HG02588 (cell line): ENCODE measurements around the gene FAM13A.

Experiments
- ATAC-seq: cut with Tn5 transposase; IDR thresholded peaks from one replicate; pipeline ENCODE4 v1.9.1; 2021; ENCODE audit warnings: mild to moderate bottlenecking, moderate library complexity; ENCODE audit not compliant: unreplicated experiment

The FAM13A gene

DNA sequence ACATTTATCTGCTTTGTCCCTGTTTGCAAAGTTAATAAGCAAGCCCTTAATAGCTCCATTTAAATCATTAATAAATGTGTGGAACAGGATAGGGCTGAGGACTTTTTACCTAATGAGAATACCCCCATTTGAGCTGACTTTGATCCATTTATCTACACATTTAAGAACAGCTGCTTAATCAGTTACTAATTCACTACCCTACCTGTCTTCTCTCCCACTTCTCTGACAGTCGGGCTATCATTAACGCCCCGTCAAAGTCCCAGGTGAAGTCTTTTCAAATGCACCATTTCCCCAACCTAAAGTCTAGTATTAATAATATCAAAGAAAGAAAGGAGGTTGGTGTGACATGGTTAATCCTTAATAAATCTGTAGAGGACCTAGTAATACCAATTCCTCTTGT lies 302.2 kb downstream of the FAM13A start:
- no peak for ATAC-seq

DNA sequence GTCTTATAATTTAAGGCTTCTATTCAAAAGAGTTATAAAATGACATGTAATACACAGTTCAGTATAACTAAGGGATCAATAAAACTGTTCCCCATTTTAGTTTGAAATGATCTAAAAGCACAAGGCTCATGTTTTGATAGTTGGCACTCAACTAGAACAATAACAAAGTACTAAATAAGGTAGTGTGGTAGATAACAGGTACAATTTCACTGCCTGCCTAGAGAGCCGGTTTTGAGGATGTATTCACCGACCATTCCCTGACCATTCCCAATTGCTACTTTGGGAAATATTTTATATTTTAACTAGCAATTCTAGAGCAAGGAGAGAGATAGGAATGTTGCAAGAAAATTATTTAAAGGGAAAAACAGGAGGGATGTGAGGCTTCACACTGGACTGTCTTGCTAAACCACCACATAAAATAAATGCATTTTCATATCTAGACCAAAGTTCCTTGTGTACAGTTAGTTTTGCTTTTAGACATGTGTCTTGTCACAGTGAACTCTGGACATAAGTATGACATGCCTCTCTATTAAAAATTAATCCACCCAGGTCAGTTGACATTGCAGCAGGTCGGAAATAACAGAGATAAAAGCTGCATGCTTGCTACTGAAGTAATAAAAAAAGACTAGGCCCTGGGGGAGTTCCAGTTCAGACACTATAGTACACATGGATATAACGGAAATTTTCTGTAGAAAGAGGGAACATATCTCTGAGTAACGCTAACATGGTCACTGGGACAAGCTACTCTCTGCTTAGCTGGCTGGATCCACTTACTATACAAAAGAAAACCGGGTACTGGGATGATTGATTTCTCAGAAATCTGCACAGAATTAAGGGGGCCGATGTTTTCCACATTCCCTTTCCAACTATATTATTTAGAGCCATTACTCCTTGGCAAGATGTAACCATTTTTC lies 303.1 kb downstream of the FAM13A start:
- ATAC-seq, result no peak

DNA sequence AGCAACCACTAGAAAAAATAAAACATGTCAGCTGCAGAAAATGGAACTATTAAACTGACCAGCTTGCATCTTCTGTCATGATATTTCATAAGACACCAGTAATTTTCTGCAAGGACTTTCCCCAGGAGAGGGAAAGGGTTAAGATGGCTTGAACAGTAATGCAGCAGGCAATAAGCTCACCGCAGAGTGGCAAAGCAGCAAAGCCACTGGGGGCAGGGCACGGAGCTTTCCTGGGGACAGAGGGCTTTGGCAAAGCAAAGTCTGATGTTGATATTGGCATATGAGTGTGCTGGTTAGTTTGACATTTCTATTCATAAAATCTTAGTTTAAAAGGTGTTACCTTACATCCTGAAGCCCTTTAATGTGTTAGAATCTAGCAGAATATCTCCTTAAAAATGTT lies 304.2 kb downstream of the FAM13A start:
- no peak for ATAC-seq

DNA sequence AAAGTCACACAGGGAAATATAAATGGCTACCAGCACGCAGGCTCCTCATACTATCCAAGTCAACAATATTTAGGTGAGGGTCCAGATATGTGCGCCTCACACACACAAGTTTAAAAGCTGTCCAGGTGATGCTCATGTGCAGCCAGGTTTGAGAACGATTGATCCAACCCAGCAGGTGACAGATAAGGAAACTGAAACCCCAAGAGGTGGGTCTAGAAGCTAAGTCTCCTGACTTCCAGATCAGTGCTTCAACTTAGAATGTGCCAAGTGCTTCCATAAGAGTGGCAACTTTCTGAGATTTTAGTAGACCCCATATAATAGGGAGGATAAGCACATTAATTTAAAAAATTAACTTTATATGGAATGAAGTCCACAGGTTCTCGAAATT lies 304.9 kb downstream of the FAM13A start:
- no peak for ATAC-seq

DNA sequence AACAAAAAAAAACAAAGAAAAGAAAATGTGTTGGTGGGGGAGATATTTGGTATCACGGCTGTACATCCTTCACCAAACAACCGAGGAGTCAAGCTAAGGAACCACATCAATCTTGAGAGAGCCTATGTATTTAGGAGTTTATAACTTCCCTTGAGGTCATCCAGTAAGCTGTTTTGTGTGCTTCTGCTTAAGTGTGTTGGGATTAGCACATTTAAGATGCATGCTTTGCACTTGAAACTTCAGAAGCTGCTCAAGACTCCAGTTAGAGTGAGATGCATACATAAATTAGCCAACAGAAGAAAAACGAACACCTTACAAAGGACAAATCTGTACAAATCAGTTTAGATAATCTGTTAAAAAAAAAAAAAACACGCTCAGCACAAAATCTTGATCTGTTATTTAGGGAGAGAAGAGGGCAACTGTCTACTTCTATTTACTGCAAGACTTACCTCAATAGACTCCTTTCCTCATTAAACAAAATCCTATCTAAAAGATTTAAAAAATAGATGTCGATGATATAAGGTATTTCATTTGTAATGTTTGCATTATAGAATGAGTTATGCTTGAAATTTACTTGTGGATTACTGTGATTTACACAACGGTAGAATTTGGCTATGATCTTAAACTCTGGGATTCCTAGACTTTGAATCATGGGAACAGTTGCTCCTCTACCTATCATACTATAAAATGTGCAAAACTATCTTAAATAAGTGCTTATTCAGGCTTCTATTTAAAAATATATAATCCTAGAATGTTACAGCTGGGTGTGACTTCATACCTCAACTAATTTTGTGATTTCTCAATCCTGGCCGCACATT lies 305.5 kb downstream of the FAM13A start:
- no peak for ATAC-seq

DNA sequence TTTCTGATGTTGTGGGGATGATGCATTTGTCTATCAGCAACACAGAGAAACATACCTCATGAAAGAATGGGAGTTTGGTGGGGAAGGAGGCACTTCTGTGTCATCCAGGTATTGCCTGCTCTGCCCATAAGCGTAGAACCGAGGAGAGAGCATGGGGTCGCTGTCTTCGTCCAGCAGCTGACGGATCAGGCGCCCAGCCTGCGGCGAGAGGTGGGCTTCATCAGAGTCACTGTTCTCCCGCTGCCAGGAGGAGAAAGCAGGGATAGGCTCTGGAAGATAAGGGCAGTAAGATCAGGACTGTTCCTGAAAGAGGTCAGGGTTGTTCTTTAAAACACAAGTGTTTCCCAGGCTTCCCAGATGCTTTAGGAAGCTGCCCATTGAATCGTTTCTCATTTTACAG lies 306.6 kb downstream of the FAM13A start:
- no peak for ATAC-seq

DNA sequence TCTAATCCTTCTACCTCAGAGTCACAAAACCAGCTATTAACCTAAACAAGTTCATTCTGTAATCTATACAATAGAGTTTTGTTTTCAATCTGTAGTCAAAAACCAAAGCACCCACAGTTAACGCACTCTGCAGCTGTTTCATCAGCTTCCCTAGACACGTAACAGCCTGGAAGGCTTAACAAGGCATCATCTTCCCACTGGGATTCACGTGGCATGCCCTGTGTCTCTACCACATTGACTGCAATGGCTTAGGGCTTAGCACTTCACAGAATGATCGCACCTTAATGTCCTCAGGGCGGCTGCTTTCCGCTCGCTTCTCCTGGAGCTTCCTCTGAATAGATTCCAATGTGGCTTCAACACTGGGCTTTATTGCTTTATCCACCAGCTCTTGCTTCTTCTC lies 309.6 kb downstream of the FAM13A start:
- no peak for ATAC-seq

DNA sequence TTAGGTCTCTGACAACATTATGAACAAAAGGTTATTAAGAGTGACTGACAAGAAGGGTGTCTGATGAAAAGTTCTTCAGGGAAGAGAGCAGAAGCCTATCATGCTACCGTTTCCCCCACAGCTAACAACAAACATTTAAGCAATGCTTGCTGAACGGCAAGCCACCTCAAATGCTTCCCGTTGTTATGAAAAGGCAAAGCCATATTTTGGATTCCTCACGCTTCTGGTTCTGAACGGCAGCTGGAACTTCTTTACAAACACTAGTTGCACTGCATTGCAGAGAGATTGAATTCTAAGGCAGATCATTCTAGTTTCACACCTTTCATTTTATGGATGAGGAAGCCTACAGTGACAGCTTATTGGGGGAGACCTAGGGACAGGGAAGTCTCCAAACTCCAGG lies 310.8 kb downstream of the FAM13A start:
- no peak for ATAC-seq

DNA sequence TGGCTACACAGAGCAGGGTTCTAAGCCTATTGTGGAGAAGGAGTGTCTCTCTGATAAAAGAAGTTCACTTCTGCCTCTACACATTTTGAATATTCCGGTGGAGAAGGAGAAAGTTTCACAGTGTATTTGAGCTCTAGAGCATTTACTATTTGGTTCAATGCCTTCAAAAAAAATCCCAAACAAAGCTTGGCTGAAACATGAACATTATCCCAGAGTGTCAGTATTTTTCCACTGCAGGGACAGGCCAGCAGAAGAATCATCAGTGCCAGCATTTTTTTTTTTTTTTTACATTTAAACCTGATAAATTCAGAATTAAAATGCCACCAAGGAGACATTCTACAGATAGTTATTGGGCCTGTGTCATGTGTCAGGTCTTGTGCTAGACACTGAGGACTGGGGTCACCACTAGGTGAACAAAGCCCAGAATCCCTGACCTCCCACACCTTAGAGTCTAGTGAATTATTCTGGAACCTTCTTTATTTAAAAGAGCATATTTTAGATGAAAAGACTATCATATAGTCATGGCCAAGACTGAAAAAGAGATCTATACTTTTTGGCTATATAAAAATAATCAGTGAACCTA lies 311.3 kb downstream of the FAM13A start:
- ATAC-seq, result no peak

DNA sequence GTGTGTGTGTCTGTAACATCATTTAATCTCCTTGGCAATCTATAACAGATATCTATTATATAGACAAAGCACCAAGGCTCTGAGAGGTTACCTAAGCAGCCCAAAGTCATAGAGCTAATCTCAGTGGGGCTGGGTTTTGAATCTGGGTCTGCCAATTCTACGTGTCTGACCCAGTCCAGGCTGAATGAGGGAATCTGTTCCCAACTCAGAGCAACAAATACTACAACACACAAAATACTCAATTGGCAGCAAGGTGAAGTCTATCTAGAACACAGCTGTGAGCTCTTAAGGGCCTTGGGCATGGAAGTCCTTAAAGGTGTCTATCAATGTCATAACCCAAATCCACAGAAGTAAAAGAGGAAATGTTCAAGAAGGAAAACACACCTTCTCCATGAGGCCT lies 311.8 kb downstream of the FAM13A start:
- no peak for ATAC-seq

DNA sequence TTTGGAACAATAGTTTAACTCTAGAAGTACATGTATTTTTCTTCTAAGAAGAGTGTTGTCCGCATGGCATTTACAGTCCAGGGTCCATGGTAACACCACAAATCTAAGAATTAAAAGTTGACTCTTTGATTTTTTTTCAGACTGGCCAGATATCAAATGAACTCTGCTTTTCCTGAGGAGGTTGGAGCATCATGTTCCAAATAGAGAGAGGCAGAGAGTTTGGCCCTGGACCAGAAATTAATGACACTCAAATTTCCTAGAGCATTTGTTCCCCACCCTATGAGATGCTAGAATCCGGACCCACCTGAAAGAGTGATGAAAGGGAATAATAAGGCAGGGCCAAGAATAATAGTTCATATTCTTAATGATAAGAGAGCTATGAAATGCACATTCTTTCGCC lies 312.4 kb downstream of the FAM13A start:
- ATAC-seq, result no peak

DNA sequence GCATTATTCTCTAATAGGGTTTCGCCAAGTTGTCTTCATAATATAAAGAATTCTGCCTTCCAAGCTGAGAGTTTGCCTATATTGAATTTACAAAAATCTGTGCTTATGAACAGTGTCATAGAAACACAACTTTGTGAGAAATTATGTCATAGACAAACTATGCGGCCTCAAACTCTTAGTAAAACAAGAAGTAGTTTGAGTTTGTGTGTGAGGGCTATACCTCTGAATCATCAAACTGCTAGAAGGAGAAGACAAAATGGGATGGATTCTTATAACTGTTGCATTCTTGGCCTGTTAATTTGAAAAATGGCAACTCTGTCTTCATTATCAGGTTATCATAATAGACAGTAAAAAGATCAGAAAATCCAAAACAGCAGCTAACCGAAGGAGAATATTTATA lies 313.3 kb downstream of the FAM13A start:
- no peak for ATAC-seq

DNA sequence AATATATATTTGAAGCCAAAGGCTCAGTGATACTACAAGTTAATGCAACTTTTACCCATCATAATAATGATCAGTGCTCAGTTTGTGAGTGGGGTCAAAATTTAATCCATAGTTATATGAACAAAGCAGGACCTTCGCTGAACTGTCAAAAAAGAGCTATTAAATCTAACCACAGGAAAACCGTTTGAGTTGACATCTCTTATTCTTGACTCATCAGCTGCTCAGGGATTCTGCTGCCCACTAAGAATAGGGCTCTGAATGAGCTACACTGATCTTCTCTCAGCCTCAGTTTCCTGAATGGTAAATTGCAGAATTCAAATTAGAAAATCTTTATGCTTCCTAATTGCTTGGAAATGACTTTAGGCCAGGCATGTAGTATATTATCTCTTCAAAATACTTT lies 314.4 kb downstream of the FAM13A start:
- ATAC-seq, result no peak

DNA sequence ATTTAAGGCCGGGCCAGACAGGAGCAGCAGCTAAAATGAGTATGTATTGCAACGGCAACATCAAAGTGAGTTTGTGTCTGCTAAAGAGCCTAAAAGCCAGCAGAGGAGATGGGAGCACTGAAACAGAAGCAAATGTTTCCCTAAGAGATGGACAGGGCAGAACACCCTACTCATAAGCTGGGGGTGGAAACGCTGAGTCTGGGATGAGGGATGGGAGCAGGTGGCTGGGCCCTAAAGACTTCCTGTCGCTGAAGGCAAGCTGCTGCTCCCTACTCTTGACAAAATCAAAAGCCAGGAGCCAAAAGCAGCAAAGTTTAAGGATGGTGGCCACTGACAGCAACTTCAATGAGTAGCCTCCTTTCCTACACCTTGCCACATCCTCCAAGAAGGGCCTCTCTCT lies 318.8 kb downstream of the FAM13A start:
- ATAC-seq, result no peak

DNA sequence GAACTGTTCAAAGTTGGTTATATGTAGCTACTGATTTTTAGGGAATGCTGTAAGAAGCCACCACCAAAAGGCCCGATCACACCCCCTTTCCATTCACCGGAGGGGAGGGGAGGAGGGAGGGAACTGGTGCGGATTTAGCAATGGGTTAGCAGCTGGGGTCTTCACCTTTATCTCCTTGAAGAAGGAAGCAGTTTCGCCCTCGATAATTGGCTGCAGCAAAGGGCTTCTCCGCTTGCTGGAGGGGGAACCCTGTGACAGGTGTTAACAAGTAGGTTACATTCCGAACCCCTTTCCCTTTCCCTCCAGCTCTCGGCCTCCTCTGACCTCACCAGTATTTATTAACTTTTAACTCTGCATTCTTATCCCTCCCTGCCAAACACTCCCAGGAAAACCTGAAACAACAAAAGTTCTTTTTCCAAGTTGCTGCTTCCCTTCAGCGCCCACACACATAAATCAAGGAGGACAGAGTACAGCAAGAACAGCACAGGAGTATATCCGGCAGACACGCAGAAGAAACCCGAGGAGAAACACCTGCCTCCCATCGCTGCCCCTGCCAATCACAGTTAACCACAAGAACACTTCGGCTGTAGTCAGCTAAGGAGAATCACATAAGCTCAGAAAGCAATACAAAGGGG lies 319.6 kb downstream of the FAM13A start:
- ATAC-seq, result peak; percentile 68

DNA sequence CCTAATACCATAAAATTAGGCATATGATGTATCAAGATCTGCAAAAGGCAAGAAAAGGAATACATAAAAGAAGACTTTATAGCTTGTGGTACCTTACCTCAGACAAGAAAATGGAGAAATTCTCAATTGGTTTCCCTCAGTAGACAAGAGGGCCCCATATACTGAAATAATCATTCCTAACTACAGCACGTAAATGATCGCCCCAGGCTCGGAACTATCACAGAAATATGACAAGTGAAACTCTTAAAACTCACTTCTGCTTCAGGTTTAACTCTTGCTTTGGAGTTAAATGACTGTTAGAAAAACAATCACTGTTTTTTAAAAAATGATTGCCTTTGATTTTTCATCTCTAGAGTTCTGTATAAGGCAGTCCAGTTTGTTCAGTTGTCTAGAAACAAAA lies 320.7 kb downstream of the FAM13A start:
- no peak for ATAC-seq

DNA sequence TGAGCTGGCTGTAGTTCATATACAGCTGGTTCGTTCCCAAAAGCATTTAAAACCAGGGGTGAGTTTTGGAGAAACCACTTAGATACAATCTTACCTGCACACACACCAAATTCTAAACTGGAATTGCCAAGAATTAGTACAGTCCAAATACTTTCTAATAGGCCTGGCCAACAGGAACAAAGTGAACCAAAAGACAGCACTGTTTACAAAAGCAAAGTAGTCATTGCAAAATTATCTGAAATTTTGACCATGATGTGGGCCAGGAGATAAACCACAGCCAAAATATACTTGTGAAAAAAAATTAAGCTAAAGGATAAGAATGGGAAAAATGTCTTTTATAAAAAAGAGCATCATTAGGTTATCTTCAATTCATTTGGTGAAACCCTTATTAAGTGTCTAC lies 321.4 kb downstream of the FAM13A start:
- ATAC-seq, result no peak

DNA sequence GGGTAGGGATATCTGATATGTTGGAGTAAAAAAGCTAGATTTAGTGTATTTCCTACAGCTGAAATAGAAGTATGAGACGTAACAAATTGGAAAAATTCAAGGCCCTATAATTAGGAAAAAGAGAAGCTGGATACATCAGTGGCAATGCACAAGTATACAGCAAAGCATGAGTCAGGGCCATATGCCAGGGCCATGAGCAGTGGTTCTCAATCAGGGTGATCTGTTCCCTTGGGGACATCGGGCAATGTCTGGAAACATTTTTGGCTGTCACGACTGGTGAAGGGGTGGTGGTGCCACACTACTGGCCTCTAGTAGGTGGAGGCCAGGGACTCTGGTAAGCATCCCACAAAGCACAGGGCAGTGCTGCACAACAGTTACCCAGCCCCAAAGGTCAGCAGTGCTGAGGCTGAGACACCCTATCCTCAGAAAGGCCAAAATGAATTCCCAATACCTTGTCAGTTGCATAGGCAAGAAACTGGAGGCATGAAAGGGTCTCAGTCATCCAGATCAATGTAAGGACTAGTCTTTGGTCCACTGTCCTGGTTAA lies 322.5 kb downstream of the FAM13A start:
- no peak for ATAC-seq

DNA sequence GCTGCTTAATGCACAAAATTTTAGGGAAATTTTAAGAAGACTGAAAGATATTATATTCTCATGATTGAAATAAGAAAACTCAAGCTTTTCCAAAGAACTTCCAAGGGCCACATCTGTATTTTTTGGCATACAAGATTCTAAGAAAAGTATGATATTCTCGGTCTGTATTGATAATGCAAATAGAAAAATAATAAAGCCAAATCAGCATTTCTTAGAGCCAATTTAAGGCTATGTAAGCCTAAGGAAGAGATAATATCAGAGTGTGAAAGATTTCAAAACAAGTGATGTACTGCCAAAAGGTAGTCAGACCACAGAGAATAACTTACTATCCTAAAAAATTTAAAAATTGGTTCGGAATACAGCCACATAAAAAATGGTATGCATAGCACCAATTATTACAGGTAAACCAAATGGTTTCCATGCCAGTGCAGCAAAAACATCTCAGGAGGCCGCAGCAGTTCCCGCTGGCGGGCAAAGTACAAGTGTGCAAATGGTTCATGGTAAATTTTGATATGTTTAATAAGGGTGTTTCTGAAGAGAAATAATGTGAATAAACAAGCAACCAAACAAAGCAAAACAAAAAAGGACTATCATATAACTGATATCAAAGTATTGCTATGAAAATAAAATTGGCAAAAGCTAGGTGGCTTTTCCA lies 324.1 kb downstream of the FAM13A start:
- ATAC-seq, result no peak

DNA sequence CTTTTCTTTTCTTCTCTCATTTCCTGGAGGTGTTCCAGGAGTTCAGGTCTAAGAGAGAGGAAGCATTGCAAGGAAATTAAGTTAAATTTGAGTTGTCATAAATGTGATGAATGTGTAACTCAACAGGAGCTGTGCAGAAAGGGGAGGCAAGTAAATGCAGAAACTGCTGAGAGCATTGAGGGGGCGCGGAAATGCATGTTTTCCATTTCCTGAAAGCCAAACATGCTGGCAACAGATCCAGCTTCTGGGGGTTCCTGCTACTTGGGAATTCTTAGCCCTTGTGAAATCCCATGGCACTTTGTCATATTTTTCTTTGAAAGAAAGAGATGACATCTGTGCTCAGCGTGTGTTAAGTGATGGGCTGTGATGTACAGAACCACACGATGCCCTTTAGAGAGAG lies 325.6 kb downstream of the FAM13A start:
- no peak for ATAC-seq

DNA sequence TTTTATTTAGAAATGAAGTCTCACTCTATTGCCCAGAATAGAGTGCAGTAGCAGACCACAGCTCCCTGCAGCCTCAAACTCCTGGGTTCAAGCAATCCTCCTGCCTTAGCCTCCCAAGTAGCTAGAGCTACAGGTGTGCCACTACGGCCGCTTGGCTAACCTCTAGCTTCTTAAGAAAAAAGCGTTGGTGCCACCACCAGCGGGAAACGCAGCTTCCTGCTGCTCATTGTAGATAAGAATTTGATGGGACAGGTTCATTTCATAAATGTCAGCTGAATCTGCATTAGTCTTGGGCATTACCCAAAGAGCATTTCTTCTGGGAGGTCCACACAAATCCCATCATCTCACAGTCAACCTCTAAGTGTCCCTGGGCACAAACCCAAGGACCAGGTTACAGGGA lies 326.2 kb downstream of the FAM13A start:
- ATAC-seq, result no peak
